Chondrocyte (in vitro differentiated cells): ENCODE results near the gene PAGE2B. TPM values are rescaled to one million over a fixed set of nuclear protein-coding genes. Genes with fewer than 3 reads are reported as not detected.

Experiments
- DNase-seq: peaks from one replicate; pipeline ENCODE4 v3.0.0; 2021; ENCODE audit warnings: mixed read lengths, low spot score
- H3K27ac Mint-ChIP-seq: one replicate; pipeline ENCODE4 v1.8.0; 2021; ENCODE audit warnings: mild to moderate bottlenecking, moderate library complexity, mixed read lengths; ENCODE audit not compliant: unreplicated experiment
- H3K27me3 Mint-ChIP-seq: 2 replicates; pipeline ENCODE4 v1.8.0; 2021; ENCODE audit warnings: low read depth, mixed read lengths
- H3K36me3 Mint-ChIP-seq: 2 replicates; pipeline ENCODE4 v1.8.0; 2021; ENCODE audit warnings: low read depth, mixed read lengths
- H3K4me1 Mint-ChIP-seq: 2 replicates; pipeline ENCODE4 v1.8.0; 2021; ENCODE audit warnings: low read depth, mild to moderate bottlenecking, mixed read lengths
- H3K4me3 Mint-ChIP-seq: one replicate; pipeline ENCODE4 v1.8.0; 2021; ENCODE audit warnings: mild to moderate bottlenecking, moderate library complexity, mixed read lengths; ENCODE audit not compliant: unreplicated experiment
- H3K9me3 Mint-ChIP-seq: 2 replicates; pipeline ENCODE4 v1.8.0; 2021; ENCODE audit warnings: low read depth, mixed read lengths
- long read RNA-seq: library from polyadenylated mRNA; stranded (forward); transcript quantifications from one replicate; pipeline ENCODE4 v2.0.0, GENCODE V29; 2021
- total RNA-seq: library from RNA; stranded (reverse); gene quantifications from 3 replicates; pipeline ENCODE4 v1.2.1, GENCODE V29; 2021
- TF ChIP-seq, protein P1 (sequence below): fragments of 200-600 bp; sonication (generic); IDR thresholded peaks from 2 replicates; pipeline ENCODE4 v1.5.0; 2021; ENCODE audit warnings: antibody characterized with exemption, mild to moderate bottlenecking, moderate library complexity

PAGE2B gene, protein sequence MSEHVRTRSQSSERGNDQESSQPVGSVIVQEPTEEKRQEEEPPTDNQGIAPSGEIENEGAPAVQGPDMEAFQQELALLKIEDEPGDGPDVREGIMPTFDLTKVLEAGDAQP
- total RNA-seq = not detected in 3 replicates
- long read RNA-seq = 0 reads

DNA sequence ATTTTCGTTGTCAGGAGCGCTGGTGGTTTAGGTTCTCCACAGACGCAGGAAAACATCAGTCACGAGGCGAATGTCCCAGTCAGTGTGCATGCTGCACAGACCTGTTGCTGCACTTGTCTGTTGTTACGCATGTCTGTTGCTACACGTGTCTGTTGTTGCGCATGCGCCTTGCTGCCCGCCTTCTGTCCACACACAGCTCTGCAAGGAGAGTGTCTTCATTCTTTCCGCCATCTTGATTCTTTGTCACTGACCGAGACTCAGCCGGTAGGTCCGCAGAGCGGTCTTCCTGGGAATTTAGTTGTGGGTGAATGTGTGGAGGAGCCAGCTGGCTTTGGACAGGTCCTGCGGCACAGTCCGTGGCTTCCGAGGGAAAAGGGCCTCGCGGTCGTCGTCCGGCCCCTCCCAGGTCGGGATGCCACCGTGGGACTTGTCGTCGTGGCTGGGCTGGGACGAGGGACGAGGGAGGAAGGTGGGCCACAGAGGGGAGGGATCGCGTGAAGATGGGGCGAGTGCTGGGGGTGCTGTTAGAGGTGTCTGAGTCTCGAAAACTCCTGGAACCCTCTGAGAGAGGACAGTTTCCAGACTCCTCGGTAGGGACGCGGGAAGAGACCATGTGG lies at the start of gene PAGE2B:
PAGE2B (plus strand) TSS at position 180 of the 617 bp plus-strand sequence. CDS start 1,012 bp downstream, outside the sequence.
- DNase-seq = peak; percentile 76
- Mint-ChIP-seq H3K27ac (no peak within 1 kb of the TSS), H3K36me3 (no peaks in the 10 kb centered on the region), H3K4me1 (peaks cover 2% of the 10 kb centered on the region), H3K4me3 (no peak within 1 kb of the TSS), H3K27me3 (peaks cover 4% of the 10 kb centered on the region), H3K9me3 (peaks cover 29% of the 10 kb centered on the region)
- TF ChIP-seq, protein P1, sequence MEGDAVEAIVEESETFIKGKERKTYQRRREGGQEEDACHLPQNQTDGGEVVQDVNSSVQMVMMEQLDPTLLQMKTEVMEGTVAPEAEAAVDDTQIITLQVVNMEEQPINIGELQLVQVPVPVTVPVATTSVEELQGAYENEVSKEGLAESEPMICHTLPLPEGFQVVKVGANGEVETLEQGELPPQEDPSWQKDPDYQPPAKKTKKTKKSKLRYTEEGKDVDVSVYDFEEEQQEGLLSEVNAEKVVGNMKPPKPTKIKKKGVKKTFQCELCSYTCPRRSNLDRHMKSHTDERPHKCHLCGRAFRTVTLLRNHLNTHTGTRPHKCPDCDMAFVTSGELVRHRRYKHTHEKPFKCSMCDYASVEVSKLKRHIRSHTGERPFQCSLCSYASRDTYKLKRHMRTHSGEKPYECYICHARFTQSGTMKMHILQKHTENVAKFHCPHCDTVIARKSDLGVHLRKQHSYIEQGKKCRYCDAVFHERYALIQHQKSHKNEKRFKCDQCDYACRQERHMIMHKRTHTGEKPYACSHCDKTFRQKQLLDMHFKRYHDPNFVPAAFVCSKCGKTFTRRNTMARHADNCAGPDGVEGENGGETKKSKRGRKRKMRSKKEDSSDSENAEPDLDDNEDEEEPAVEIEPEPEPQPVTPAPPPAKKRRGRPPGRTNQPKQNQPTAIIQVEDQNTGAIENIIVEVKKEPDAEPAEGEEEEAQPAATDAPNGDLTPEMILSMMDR = no peak

DNA sequence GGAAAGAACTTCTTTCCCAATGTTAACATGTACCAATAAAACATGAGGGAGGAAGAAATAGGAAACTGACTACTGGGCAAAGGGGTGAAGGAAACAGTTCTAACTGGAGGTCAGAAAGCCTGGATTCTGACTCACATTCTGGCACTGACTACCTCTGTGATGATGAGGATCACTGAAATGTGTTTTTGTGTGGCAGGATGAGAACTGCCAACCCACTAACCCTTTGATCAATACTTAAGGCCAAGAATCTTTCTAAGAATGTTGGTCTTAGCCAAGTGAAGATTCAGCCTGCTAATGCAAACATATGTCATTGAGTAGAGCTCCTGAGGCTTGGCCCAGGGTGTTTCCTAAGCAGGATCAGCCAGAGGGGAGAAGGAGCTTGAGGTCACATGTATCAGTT lies 48.7 kb upstream of the PAGE2B start:
- no peak overlapping the region for H3K27ac Mint-ChIP-seq
- TF ChIP-seq, protein P1 = no peak
- no peak overlapping the region for H3K4me3 Mint-ChIP-seq
- H3K27me3 Mint-ChIP-seq = no peaks in the 10 kb centered on the region
- no peak for DNase-seq
- H3K9me3 Mint-ChIP-seq = peaks cover 17% of the 10 kb centered on the region
- H3K4me1 Mint-ChIP-seq = no peaks in the 10 kb centered on the region
- H3K36me3 Mint-ChIP-seq = no peaks in the 10 kb centered on the region

DNA sequence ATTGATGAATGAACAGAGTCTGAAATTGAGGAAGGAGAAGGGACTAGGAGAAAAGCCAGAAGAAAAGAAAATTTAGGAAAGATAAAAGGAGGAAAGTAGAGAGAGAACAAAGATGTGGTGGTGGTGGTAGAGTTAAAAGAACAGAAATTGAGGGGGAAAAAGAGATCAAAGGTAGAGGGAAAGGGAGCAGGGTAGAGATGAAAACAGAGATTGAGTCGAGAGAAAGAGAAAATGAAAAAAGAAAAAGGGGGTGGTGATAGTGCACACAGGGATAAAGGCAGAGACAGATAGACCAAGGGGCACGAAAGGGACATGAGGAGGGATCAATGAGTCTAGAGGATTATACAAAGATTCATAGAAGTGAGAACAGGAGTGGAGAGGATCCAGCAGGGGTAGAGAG lies 48.0 kb upstream of the PAGE2B start:
- Mint-ChIP-seq H3K27ac (no peak overlapping the region), H3K9me3 (peaks cover 14% of the 10 kb centered on the region), H3K27me3 (no peaks in the 10 kb centered on the region), H3K4me3 (no peak overlapping the region), H3K4me1 (no peaks in the 10 kb centered on the region), H3K36me3 (no peaks in the 10 kb centered on the region)
- TF ChIP-seq, protein P1 = no peak
- no peak for DNase-seq

DNA sequence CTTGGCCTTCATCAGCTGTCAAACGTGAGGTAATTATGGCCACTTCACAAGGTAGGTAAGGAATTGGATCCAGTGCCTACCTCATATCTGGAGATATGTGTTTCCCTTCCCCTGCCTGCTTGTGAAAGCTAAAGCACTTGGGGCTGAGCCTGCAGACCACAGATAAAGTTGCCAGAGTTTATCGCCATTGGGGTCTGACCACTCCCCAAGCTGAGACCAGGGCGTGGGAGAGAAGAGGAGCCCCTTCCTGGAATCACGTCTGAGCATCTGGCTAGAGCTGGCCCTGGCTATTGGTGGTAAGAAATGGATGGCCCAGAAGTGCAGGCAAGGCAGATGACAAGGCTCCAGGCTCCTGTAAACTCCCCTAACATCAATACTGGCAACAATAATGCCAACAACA lies 46.8 kb upstream of the PAGE2B start:
- H3K27ac Mint-ChIP-seq = no peak overlapping the region
- H3K4me3 Mint-ChIP-seq = no peak overlapping the region
- peaks cover 14% of the 10 kb centered on the region for H3K9me3 Mint-ChIP-seq
- no peaks in the 10 kb centered on the region for H3K4me1 Mint-ChIP-seq
- TF ChIP-seq, protein P1 = no peak
- H3K36me3 Mint-ChIP-seq = no peaks in the 10 kb centered on the region
- DNase-seq = no peak
- H3K27me3 Mint-ChIP-seq = no peaks in the 10 kb centered on the region

DNA sequence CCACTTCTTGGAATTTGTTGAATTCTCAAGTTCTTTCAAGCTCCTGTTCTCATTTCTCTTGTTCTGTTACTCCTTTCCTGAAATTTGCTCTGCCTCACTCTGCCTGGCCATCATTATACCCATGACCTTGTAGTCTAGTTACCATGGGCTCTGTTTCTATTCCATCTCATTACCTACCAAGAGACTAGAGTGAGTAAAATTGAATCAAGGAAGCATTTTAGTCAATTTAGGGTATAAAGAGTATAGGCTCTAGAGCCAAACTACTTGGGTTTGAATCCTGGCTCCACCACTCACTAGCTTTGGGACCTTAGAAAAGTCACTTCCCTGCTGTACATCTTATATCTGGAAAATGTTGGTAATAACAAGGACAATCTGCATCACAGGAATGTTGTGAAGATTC lies 46.2 kb upstream of the PAGE2B start:
- TF ChIP-seq, protein P1 = no peak
- H3K4me1 Mint-ChIP-seq = no peaks in the 10 kb centered on the region
- H3K9me3 Mint-ChIP-seq = peaks cover 14% of the 10 kb centered on the region
- no peak overlapping the region for H3K27ac Mint-ChIP-seq
- no peak overlapping the region for H3K4me3 Mint-ChIP-seq
- H3K36me3 Mint-ChIP-seq = no peaks in the 10 kb centered on the region
- no peak for DNase-seq
- no peaks in the 10 kb centered on the region for H3K27me3 Mint-ChIP-seq
